Lower lobe of right lung (tissue), 2 donors: ENCODE data around the gene LAD1. TPM values are rescaled to one million over a fixed set of nuclear protein-coding genes. Genes with fewer than 3 reads are reported as not detected.

Experiments used
- ATAC-seq, 2 donors: fragments of 200-7000 bp; cut with Tn5 transposase; one replicate each; pipeline ENCODE4 v1.9.1; 2020 to 2022; ENCODE audit warnings: mild to moderate bottlenecking in 2 of 2, moderate library complexity in 2 of 2
- DNase-seq: peaks from one replicate; pipeline ENCODE4 v3.0.0-alpha.2; 2020
- H3K27ac ChIP-seq: fragments of 200-600 bp; one replicate; pipeline ENCODE4 v1.8.0; 2022
- H3K27me3 ChIP-seq: fragments of 200-600 bp; one replicate; pipeline ENCODE4 v1.8.0; 2022; ENCODE audit warnings: low read depth
- H3K36me3 ChIP-seq: fragments of 200-600 bp; one replicate; pipeline ENCODE4 v1.8.0; 2022; ENCODE audit warnings: mild to moderate bottlenecking
- H3K4me1 ChIP-seq: fragments of 200-600 bp; one replicate; pipeline ENCODE4 v1.8.0; 2022
- H3K4me3 ChIP-seq: fragments of 200-600 bp; one replicate; pipeline ENCODE4 v1.8.0; 2022; ENCODE audit warnings: mild to moderate bottlenecking
- H3K9me3 ChIP-seq: fragments of 200-600 bp; one replicate; pipeline ENCODE4 v1.8.0; 2022
- CTCF ChIP-seq: fragments of 200-600 bp; IDR thresholded peaks from one replicate; pipeline ENCODE4 v1.8.0; 2022; ENCODE audit warnings: antibody characterized with exemption, mild to moderate bottlenecking
- intact Hi-C: fragments of 100-400 bp; cut with DNase I; formaldehyde crosslinking; loops from one replicate; pipeline ENCODE4 v1.11.0; 2022
- total RNA-seq: library from RNA; stranded (reverse); fragmentation: NEBNext Ultra II Directional; extraction: Animal tissue kit (Norgen Biotek cat#: 25700); gene quantifications from one replicate; pipeline ENCODE4 v1.2.1, GENCODE V29; 2021
- donor health status: DM: no; HTN: yes; CAD: no; lungs with severe emphysema.

The LAD1 gene
- total RNA-seq, 1 donor from 2014 or later = 35.3 TPM

GRCh38 chr1:201399352-201400126, 415 bp upstream of the LAD1 start:
- TF ChIP-seq CTCF = no peak
- Histone ChIP-seq H3K36me3 (no peaks in the 10 kb centered on the region), H3K9me3 (no peaks in the 10 kb centered on the region), H3K27me3 (peaks cover 21% of the 10 kb centered on the region), H3K4me1 (peaks cover 33% of the 10 kb centered on the region), H3K4me3 (peak overlapping the region; percentile 50), H3K27ac (peak overlapping the region; percentile 69)
- peak; percentile 77 to 78 for ATAC-seq
- intact Hi-C loops = no loop called here
- peak; percentile 74 for DNase-seq

GRCh38 chr1:201397675-201398074, 1.4 kb downstream of the LAD1 start:
- Histone ChIP-seq H3K27ac (peak overlapping the region; percentile 9), H3K4me1 (peaks cover 21% of the 10 kb centered on the region), H3K9me3 (no peaks in the 10 kb centered on the region), H3K4me3 (peak overlapping the region; percentile 50), H3K27me3 (peaks cover 21% of the 10 kb centered on the region), H3K36me3 (no peaks in the 10 kb centered on the region)
- ATAC-seq = no peak
- no peak for TF ChIP-seq CTCF
- no peak for DNase-seq
- intact Hi-C loops = no loop called here

- DNase-seq = peak; percentile 72
- intact Hi-C loops = no loop called here
- Histone ChIP-seq H3K27me3 (peaks cover 21% of the 10 kb centered on the region), H3K27ac (no peak overlapping the region), H3K4me1 (peaks cover 21% of the 10 kb centered on the region), H3K9me3 (no peaks in the 10 kb centered on the region), H3K36me3 (no peaks in the 10 kb centered on the region), H3K4me3 (peak overlapping the region; percentile 8)
- ATAC-seq = peak; percentile 68 to 73
- TF ChIP-seq CTCF = no peak
These were observed 2.2 kb downstream of the LAD1 start for GRCh38 chr1:201396861-201397464.

GRCh38 chr1:201395936-201396335, 3.2 kb downstream of the LAD1 start:
- H3K36me3 ChIP-seq = no peaks in the 10 kb centered on the region
- H3K27me3 ChIP-seq = peaks cover 21% of the 10 kb centered on the region
- TF ChIP-seq CTCF = no peak
- no peak overlapping the region for H3K27ac ChIP-seq
- H3K4me3 ChIP-seq = no peak overlapping the region
- intact Hi-C loops = no loop called here
- no peaks in the 10 kb centered on the region for H3K9me3 ChIP-seq
- H3K4me1 ChIP-seq = peaks cover 19% of the 10 kb centered on the region
- no peak for DNase-seq
- no peak for ATAC-seq

GRCh38 chr1:201394591-201394990, 4.5 kb downstream of the LAD1 start:
- Histone ChIP-seq H3K27ac (no peak overlapping the region), H3K4me3 (no peak overlapping the region), H3K27me3 (peaks cover 15% of the 10 kb centered on the region), H3K4me1 (peaks cover 8% of the 10 kb centered on the region), H3K9me3 (no peaks in the 10 kb centered on the region), H3K36me3 (no peaks in the 10 kb centered on the region)
- ATAC-seq = no peak
- no peak for DNase-seq
- intact Hi-C loops = no loop called here
- no peak for TF ChIP-seq CTCF
